ENCODE results near the gene NPHP4.

- no peak for TF ChIP-seq EZH2 (IDR thresholded peaks at IDR 0.05; ENCODE audit: low read length, unreplicated experiment)
- TF ChIP-seq CTCF (conservative IDR thresholded peaks at IDR 0.05; ENCODE audit: low read depth, low read length): no peak
These were observed 152.2 kb downstream of the NPHP4 start for GRCh38 chr1:5839881-5840550.
